Stimulated activated CD8-positive, alpha-beta memory T cell treated with anti-CD3 and anti-CD28 coated beads, Interleukin-15, amount 100 ng/mL, for 1 hour (primary cell): ENCODE measurements around the gene IL1RAP.
A peak's percentile ranks its signal among the peaks of the same experiment; 100 is the strongest.
"Not testable (repeated sequence)": the region's sequence is repeated elsewhere in the genome, so short reads cannot be mapped to it uniquely, and the experiment has no call there.

Experiments
- DNase-seq: peaks from one replicate; pipeline ENCODE4 v3.0.0-alpha.2; 2020; ENCODE audit warnings: low read depth

The IL1RAP gene, protein sequence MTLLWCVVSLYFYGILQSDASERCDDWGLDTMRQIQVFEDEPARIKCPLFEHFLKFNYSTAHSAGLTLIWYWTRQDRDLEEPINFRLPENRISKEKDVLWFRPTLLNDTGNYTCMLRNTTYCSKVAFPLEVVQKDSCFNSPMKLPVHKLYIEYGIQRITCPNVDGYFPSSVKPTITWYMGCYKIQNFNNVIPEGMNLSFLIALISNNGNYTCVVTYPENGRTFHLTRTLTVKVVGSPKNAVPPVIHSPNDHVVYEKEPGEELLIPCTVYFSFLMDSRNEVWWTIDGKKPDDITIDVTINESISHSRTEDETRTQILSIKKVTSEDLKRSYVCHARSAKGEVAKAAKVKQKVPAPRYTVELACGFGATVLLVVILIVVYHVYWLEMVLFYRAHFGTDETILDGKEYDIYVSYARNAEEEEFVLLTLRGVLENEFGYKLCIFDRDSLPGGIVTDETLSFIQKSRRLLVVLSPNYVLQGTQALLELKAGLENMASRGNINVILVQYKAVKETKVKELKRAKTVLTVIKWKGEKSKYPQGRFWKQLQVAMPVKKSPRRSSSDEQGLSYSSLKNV

DNA sequence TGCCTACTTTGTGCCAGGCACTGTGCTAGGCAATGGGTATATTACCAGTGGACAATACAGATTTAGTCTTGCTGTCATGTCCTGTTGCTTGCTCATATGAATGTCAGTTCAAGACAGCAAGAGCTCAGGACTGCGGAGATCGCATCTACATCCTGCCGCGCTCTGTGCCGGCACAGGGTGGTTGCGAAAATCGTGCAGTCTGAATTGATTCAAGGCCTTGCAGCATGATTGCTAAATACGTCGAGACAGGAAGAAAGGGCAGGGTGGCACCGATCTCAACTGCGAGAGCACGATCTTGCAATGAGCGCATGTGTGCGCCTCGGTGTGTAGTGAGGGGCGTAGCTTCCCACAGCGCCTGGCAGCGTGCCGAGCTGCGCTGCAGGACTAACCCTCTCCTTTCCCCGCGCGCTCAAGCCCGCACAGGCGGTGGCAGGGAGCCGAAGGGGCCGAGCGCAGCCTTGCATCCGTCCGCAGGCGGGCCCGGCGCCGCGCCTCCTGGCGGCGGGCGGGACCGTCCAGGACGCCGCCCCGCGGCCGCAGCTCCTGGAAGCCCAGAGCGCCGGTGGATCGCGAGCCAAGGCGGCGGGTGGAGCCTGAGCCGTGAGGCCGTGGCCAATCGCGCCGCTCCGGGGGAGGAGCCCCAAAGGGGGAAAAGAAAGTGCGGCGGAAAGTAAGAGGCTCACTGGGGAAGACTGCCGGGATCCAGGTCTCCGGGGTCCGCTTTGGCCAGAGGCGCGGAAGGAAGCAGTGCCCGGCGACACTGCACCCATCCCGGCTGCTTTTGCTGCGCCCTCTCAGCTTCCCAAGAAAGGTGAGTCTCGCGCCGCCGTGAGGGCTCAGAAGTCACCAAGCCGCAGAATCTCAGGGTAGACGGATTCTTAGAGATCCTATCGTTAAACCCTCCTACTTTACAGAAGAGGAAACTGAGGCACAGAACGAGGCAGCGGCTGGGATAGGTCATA lies at the start of gene IL1RAP:
Gene IL1RAP, plus strand, starts transcription at position 677 of the 962 bp plus-strand sequence. CDS start 50,205 bp downstream, outside the sequence.
- DNase-seq = peak; percentile 65

DNA sequence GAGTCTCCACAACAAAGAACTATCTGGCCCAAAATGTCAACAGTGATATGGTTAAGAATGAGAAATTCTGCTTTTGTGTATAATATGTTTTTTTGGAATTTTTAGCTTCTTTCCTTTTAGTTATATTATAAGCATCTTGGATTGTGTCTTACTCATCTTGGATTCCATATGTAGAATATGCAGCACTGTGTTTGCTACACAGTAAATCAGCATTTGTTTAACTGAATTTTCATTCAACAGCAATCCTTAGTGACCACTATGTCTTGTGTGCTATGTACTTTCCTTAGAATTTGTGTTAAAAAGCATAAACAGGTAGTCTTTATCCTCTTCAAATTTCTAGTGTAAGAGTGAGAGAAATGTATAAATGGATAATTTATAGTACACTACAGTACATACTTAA lies 46.0 kb upstream of the IL1RAP start:
- no peak for DNase-seq

DNA sequence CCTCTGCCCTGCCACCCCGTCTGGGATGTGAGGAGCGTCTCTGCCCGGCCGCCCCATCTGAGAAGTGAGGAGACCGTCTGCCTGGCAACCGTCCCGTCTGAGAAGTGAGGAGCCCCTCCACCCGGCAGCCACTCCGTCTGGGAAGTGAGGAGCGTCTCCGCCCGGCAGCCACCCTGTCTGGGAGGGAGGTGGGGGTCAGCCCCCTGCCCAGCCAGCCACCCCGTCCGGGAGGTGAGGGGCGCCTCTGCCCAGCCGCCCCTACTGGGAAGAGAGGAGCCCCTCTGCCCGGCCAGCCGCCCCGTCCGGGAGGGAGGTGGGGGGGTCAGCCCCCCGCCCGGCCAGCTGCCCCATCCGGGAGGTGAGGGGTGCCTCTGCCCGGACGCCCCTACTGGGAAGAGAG lies 40.6 kb upstream of the IL1RAP start:
- DNase-seq = not testable (repeated sequence)

DNA sequence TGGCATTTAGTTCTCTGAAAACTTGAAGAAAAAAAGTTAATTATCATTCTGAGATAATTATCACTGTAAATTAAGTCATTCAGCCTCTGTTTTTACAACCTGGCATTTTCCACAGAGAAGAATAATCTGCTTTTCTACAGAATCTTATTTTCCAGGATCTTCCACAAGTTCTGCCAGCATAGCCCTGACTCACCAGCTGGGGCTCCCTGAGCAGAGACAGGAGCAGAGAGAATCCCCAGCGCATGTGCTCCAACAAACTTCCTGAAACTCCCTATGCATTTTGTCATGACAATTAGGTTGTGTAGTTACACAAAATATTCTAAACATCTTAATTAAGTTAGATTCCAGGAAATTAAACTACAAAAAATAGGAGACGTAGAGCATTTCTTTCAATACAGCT lies 32.1 kb upstream of the IL1RAP start:
- DNase-seq = no peak

DNA sequence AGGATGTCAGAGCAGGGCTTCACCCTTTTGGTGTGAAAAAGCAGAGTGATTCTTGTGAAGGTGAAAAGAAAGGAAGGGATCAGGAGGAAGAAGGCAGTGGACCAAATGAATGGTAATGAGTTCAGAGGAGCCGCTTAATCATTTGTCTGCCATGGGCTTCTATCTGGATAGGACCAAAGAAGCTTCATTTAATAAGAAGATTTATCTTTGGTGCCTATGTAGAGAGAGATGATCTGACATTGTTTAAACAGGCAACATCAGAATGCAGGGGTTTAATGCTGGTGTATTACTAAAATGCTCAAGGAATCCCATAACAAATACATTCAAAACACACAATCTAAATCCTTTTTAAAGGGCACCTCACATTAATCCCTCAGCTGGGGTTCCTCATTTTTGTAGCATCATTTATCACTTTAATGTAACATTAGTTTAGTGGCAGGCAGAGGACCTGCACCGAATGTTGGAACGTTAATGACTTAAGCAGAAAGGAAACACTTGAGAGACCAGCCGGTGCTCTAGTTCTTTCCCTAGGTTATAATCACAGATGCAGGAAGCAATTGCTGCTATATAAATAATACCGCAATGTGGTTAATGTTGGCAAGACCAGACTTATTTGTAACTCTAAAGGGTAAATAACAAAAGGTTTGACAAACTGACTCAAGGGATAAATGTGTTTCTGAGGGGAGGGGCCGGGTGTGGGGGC lies 27.9 kb upstream of the IL1RAP start:
- DNase-seq = no peak

DNA sequence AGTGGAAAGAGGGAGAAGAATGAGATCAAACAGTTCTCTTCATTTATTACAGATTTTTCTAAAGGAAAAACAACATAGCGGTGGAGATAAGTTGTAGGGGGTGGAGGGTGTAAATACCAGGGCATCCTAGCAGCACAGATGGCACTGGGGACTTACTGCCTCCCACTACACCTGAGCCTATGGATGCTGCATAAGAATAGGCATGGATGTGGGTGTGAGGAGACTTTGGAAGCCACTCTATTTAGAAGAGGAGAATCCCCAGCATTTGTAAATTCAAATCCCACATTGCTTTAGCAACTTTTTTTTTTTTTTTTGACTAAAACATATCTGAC lies 27.4 kb upstream of the IL1RAP start:
- no peak for DNase-seq

DNA sequence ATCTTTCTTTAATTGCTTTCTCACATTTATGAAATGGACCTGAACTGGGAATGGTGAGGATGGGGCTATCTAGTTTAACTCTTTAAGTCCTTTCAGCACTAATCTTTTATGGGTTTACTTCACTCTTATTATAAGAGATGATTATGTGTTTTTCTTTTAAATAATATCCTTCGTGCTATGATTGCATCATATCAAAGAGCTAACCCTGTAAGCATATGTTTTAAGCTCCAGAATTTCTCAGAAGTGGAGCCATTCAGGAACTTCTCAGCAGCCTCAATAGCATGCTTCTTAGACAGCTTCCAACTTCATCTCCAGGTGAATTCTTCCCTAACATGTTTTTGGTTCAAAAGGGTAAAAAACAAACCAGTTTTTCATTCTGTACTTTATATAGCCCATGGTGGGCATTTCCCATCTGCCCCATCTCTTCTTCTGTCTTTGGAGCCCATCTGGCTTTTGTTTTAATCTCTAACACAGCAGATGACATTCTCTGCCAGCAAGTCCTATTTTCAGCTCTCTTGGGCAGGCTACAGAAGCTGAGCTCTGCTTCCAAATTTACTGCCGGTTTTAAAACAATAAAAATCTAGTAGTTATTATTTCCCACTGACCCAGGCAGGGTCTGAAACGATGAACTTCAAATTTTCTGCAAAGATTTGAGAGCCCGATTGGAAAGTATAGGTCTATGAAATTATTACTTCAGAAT lies 26.8 kb upstream of the IL1RAP start:
- no peak for DNase-seq

DNA sequence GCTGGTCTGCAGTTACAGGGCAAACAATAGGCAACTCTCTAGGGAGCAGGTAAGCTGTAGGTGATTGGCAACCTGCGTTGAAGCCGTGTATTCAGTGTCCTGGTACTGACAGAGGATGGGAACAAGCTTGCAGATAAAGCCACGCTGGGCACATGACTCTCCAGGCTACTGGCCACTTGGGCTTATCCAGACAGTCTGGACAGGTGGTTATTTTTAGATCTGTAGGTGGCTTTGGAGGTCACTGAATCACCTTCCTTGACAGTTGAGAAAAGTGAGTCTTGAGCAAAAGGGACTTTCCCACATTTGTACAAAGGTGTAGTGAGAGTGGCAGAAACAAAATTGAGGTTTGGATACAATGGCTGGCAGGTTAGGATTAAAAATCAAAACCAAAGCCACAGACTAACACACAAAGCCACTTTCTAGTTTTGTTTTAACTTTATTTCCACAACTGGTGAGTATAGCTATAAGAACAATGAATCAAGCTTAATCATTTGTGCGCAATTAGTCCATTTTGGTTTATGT lies 22.3 kb upstream of the IL1RAP start:
- no peak for DNase-seq

DNA sequence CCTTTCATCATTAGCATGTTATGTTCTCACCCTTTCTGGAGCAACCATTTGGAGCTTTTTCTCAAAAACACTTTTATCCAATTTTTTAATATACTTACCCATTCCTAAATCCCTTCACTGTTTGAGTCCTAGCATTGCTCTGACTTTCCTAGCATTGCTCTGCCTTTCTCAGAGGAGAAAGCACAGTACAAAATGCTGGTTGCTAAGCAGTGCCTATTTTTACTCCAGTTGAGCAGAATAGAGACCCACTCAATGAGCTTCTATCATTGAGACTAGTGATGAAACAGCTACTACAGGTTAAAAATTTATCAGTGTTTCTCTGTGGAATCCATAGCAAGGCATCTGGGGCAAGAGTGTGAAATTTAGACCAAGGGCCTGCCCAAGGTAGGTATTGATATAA lies 21.8 kb upstream of the IL1RAP start:
- DNase-seq = no peak

DNA sequence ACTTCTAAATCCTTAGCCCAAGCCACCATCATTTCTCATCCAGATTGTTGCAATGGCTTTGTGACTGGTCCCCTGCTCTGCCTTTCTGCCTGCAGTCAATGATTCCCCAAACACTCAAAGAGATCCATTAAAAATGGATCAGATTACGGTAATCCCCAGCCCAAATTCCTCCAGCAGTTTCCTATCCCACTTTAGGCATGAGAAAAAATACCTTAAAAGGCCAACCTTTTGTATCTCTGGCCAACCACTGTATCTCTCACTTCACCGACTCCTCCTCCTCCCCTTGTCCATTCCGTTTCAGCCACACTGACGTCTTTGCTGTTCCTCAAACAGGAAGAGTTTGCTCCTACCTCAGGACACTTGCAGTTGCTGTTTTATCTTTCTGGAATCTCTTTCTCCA lies 20.9 kb upstream of the IL1RAP start:
- DNase-seq = no peak

DNA sequence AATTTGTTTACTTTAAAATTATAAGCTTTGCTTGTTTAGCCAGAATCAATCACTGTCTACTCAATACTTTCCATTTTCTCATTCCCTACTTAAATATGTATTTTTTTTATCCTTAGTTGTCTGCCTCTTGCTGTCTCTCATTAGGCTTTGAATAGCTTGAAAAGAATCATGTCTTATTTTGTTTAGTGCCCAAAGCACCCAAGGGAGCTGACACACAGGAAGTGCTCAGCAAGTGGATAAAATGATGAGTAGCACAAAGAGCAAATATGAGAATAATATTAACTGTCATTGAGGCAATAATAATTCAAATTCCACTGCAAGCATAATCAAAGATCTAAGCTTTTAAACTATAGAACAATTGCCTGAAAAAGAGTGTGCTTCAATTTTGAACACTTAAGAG lies 19.0 kb upstream of the IL1RAP start:
- no peak for DNase-seq

DNA sequence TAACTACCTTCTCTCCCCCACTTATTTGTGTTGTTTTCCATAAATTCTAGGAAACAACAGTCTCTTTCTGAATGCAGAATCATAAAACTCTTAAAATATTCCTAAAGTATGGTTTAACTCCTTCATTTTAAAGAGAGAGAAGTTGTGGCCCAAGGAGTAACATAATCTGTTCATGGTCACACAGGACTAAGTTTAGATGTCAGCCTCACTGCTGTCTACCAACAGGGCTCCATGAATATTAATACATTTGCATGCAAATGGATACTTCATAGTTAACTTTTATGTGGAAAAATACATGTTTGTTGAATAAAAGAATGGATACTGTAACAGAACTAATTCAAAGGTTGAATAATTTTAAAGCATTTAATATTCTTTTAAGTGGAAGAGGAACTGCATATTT lies 18.5 kb upstream of the IL1RAP start:
- no peak for DNase-seq

DNA sequence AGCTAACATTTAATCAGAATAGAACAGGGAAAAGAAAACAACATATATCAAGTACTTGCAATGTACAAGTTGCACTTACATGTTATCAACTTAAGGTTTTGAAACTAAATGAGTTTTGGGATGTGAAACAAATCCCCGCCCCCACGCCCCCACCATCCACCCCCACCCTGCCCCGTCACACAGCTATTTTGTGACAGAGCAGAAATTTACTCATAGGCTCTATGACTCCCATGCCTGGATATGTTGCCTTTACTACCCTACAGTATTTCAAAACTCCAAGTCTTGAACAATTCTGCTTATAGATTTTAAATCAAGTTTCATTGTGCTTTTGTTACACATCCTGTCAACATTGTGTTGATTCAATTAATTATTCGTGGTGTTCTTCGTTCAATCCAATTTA lies 18.1 kb upstream of the IL1RAP start:
- DNase-seq = no peak

DNA sequence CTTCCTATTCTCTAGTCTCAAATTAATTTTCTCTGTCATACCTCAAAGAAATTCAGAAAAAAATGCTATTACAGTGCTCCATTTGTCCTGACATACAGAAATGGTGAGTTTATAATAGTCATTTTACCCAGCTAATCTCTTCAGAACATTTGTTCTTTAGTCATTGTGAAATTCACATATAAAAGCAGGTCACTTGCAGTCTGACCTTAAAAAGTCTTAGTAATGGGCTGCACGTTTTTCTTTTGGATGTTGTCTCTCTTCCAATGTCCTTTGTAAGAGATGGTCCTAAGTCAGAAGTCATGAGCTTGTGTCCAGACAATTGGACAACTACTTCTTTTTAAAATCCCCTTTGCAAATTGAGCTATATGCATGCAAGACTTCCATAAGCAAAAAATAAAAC lies 17.0 kb upstream of the IL1RAP start:
- DNase-seq = no peak

DNA sequence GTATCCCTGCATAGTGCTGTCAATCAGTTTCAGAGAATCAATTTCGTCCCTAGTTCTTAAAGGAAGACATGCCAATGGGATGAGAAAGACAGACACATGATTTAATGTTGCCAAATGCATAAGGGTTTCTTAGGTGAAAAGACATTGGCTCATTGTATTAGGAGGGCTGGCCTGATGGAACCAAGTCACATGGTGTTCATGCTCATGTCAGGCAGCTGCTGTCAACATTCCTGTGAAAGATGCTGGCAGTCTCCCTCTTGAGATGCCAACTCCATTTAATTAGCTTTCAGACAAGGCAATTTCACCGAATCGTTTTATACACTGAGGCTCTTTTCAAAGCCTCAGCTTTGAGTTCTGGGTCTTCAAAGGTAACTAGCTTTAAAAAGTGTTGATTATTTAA lies 16.1 kb upstream of the IL1RAP start:
- DNase-seq = no peak

DNA sequence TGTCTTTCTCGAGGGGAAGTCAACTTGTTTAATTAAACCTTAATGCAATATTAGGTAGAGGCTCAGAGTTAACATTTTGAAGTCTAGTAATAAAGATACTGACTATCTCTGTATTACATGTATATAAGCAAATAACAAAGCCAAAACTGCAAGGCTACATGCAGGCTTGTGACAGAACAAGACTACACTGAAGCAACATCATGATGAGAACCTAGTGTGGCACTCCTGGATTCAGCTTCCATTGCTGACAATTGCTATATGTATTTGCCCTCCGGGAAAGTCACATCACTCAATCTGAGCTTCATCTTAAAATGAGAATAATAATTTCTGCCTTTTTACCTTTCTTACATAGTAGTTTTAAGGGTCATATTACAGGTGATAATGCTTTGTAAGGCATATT lies 15.6 kb upstream of the IL1RAP start:
- DNase-seq = no peak

DNA sequence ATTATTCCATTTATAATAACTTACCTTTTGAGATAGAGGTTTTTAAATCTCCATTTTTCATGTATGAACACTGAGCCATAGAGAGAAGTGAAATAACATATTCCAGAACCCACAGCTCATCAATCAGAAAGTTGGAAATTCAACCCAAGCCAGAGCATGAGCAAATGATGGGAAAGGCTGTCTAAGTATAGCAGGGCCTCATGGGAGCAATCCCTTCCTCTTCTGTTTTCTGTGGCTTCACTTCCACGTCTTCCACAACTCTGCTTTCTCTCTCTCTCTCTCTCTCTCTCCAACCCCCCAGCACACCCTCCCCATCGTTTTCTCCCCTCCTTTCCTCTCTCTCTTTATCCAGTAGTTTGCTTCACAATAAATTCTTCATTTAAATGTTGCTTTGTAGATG lies 14.8 kb upstream of the IL1RAP start:
- no peak for DNase-seq

DNA sequence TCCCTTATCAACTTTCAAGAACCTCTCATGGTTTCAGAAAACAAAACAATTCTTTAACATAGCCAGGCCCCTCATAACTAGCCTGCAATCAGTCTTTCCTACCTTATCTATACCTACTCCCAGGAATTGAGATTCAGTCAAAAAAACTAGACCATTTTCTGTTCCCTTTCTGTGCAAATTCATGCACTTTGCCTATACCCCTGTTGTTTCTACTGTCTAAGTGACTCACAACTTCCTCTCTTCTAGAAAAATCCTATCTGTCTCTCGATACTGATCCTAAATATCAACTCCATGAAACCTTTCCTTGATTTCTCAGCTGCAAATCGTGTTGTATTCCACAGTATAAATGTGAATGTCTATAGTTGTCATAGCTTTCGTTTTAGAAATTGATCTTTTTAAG lies 10.9 kb upstream of the IL1RAP start:
- no peak for DNase-seq

DNA sequence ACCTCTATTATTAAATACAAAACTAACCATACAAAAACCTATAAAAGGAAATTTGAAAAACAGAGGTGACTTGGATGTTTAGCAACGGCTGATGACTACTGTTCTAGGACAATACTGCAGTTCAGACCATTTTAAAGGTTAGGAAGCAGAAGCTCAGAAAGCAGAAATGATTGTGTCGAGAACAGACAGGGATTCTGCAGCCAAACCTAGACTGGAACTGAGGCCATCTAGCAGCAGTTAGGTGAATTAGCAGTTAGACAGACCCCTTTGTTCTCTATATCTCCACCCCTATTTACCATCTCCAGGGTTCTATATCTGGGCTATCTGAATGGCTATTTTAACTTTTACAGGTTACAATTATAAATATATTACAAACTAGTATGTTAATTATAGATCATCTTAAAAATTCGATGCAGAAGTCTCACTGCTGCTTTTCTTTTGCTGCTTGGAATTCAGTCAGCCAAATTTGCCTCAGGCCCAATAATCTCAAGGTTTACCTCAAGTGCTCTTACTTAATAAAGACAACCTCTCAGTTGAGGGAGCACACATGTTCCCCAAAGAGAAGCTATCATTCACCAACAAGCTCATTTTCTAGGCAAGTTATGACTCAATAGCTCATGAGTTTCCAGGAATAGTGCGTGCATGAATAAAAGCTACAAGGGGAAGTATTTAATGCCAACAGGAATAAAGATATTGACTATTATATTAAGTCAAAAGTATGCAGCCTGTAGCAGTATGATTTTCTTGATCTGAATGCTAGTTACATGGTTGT lies 9.3 kb upstream of the IL1RAP start:
- no peak for DNase-seq

DNA sequence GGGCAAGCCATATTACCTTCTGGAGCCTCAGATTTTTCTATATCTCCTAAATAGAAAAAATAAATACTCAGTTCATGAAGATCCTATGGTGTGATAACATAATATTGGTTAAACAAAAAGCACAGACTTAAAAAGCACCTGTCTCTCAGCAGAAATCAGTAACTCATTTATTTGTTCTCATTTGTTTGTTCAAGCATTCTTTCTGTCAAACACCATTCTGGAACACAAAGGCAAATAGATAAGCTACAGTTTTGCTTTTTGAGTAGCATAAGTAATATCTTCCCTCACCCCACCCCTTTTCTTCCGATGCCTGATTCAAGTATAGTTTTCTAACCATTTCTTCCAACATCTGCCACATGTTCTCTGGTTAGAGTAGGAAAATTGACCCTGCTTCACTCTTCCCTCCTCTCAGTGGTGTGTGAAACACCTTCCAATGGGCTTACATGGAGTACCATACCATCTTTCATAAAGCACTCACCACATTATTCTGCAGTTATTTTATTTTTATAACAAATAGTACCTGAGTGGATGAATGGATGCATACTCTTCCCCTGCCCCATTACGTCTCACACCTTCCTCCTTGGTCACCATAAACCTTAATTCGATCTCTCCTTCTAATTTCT lies 8.4 kb upstream of the IL1RAP start:
- no peak for DNase-seq
